HepG2 (cell line): ENCODE measurements around the gene AHRR. TPM values are rescaled to one million over a fixed set of nuclear protein-coding genes. Genes with fewer than 3 reads are reported as not detected.

Experiments
- ATAC-seq: fragments of 200-7000 bp; cut with Tn5 transposase; 3 replicates; pipeline ENCODE4 v1.9.1; 2020; ENCODE audit warnings: mild to moderate bottlenecking, moderate library complexity
- BruUV-seq: library from RNA; stranded (reverse); fragments of 400-500 nt; replicated peaks from 2 replicates; lab custom pipeline; 2021; lab: Mats Ljungman, UMichigan
- CTCF ChIA-PET: fragments of 300-600 bp; formaldehyde crosslinking; extraction: SDS; loops from one replicate; lab custom pipeline; 2021; ENCODE audit warnings: low total read pairs, inconsistent platforms, low intra/inter-chr PET ratio; lab: Yijun Ruan, JAX
- POLR2A ChIA-PET: fragments of 350-600 bp; sonication (Branson Sonifier 250); formaldehyde crosslinking; loops from one replicate; lab custom pipeline; 2020; ENCODE audit warnings: antibody characterized with exemption, inconsistent platforms; lab: Yijun Ruan, JAX
- DNase-seq: peaks from one replicate; pipeline ENCODE4 v3.0.0-alpha.2; 2015; ENCODE audit warnings: low spot score
- FAIRE-seq: peaks from 3 replicates; lab custom pipeline; 2011; peaks lifted over from hg19 to GRCh38; lab: Jason Lieb, UNC
- H2AFZ ChIP-seq: one replicate; pipeline ENCODE4 v1.6.1; 2011; ENCODE audit warnings: low read length, inconsistent platforms
- H3K27ac ChIP-seq: fragments of 300-600 bp; 3 replicates; pipeline ENCODE4 v1.8.0; 2011; ENCODE audit warnings: mixed run types, mild to moderate bottlenecking, mixed read lengths, low read length, inconsistent platforms; ENCODE audit not compliant: insufficient read depth; ENCODE audit errors: extremely low read length
- H3K27me3 ChIP-seq, 2 experiments: fragments of 200-600 bp in 1 of 2; 2 replicates in 1 of 2; 3 replicates in 1 of 2; pipeline versions ENCODE4 v1.6.0 to v1.8.0; 2011; ENCODE audit warnings: low read length in 2 of 2, mild to moderate bottlenecking in 2 of 2, moderate library complexity in 2 of 2, inconsistent platforms in 1 of 2; ENCODE audit not compliant: insufficient read depth in 2 of 2, control insufficient read depth in 1 of 2
- H3K36me3 ChIP-seq, 2 experiments: fragments of 200-600 bp in 1 of 2; replicated peaks in 1 of 2; 2 replicates in 1 of 2; 3 replicates in 1 of 2; pipeline versions ENCODE4 v1.5.1 to v1.8.0; 2011; ENCODE audit warnings: low read length in 2 of 2, inconsistent platforms in 1 of 2; ENCODE audit not compliant: insufficient read depth in 2 of 2, control insufficient read depth in 1 of 2
- H3K4me1 ChIP-seq: 2 replicates; pipeline ENCODE4 v1.5.1; 2012; ENCODE audit warnings: low read length, inconsistent platforms; ENCODE audit not compliant: insufficient read depth
- H3K4me2 ChIP-seq: 2 replicates; pipeline ENCODE4 v1.6.0; 2011; ENCODE audit warnings: low read depth, low read length, inconsistent platforms
- H3K4me3 ChIP-seq, 3 experiments: fragments of 200-600 bp in 1 of 3; sonication (generic), shearing (Covaris generic) in 1 of 3; replicated peaks in 1 of 3; 2 replicates each; pipeline ENCODE4 v1.5.1; 2011 to 2016; ENCODE audit warnings: low read length in 3 of 3, inconsistent platforms in 2 of 3, low read depth in 2 of 3, mild to moderate bottlenecking in 2 of 3, control low read depth in 1 of 3, mixed read lengths in 1 of 3; ENCODE audit not compliant: insufficient read depth in 1 of 3
- H3K79me2 ChIP-seq: one replicate; pipeline ENCODE4 v1.6.1; 2011; ENCODE audit warnings: low read length, inconsistent platforms; ENCODE audit not compliant: insufficient read depth
- H3K9ac ChIP-seq: 2 replicates; pipeline ENCODE4 v1.6.0; 2011; ENCODE audit warnings: mild to moderate bottlenecking, low read depth, low read length, inconsistent platforms; ENCODE audit not compliant: insufficient read depth
- H3K9me3 ChIP-seq: 2 replicates; pipeline ENCODE4 v1.5.1; 2012; ENCODE audit warnings: mild to moderate bottlenecking, low read length
- H4K20me1 ChIP-seq: 2 replicates; pipeline ENCODE4 v1.6.0; 2011; ENCODE audit warnings: inconsistent platforms, mild to moderate bottlenecking, low read length, moderate library complexity; ENCODE audit not compliant: insufficient read depth
- EHMT2 ChIP-seq: fragments of 200-600 bp; sonication (generic); IDR thresholded peaks from 2 replicates; pipeline ENCODE4 v1.7.0; 2017; ENCODE audit warnings: antibody characterized with exemption, low read depth, low read length, borderline replicate concordance
- ELF3 ChIP-seq: IDR thresholded peaks from 2 replicates; pipeline ENCODE4 v1.6.1; 2016; ENCODE audit warnings: missing genetic modification reagents, missing compliant biosample characterization
- MED1 ChIP-seq: sonication (generic); formaldehyde crosslinking; IDR thresholded peaks from 2 replicates; pipeline ENCODE4 v1.4.0; 2020; ENCODE audit warnings: missing genetic modification reagents
- NCOA5 ChIP-seq: sonication (generic); formaldehyde crosslinking; IDR thresholded peaks from 2 replicates; pipeline ENCODE4 v1.4.0; 2020; ENCODE audit warnings: missing genetic modification reagents
- SETDB1 ChIP-seq: sonication (generic); formaldehyde crosslinking; IDR thresholded peaks from 2 replicates; pipeline ENCODE4 v1.5.1; 2020; ENCODE audit warnings: missing genetic modification reagents, mild to moderate bottlenecking, borderline replicate concordance
- STAT5B ChIP-seq: sonication (generic); formaldehyde crosslinking; IDR thresholded peaks from 2 replicates; pipeline ENCODE4 v1.4.0; 2020; ENCODE audit warnings: missing genetic modification reagents
- ZNF292 ChIP-seq: sonication (generic); formaldehyde crosslinking; IDR thresholded peaks from 2 replicates; pipeline ENCODE4 v1.8.1; 2022; ENCODE audit warnings: mild to moderate bottlenecking, low read depth, missing genetic modification reagents, borderline replicate concordance
- ZNF652 ChIP-seq: IDR thresholded peaks from 2 replicates; pipeline ENCODE4 v1.6.1; 2016; ENCODE audit warnings: low read depth, borderline replicate concordance
- ZNF670 ChIP-seq: sonication (generic); formaldehyde crosslinking; IDR thresholded peaks from 2 replicates; pipeline ENCODE4 v1.8.0; 2022; ENCODE audit warnings: mild to moderate bottlenecking, missing genetic modification reagents, borderline replicate concordance
- WGBS: methylation state at CpG from one replicate; pipeline ENCODE4 v1.1.6; 2017; ENCODE audit warnings: low lambda C conversion rate; 5-methylcytosine and 5-hydroxymethylcytosine counted together
- in situ Hi-C: cut with HindIII; loops from 2 replicates; pipeline ENCODE4 v1.10.0; 2017; ENCODE audit warnings: low pct_unique_long_range_greater_than_20kb; ENCODE audit not compliant: extremely low pct_ligation_motif_present
- intact Hi-C: fragments of 100-400 bp; cut with micrococcal nuclease; formaldehyde crosslinking; loops from one replicate; pipeline ENCODE4 v1.10.0; 2022; ENCODE audit not compliant: unreplicated experiment
- polyA plus RNA-seq, 8 experiments: library from polyadenylated mRNA; depleted of rRNA in 3 of 8; stranded (reverse) in 7 of 8; unstranded in 1 of 8; fragments of >200 nt; fragmentation: Illumina TruSeq in 4 of 8; extraction: Trizol in 4 of 8; gene quantifications; 2 replicates each; pipeline versions ENCODE4 v1.2.1 to v1.2.3, GENCODE V29; 2011 to 2016; ENCODE audit warnings: low read depth in 4 of 8, missing spikeins in 1 of 8, mixed read lengths in 1 of 8; ENCODE audit not compliant: insufficient read depth in 1 of 8
- total RNA-seq, 5 experiments: library from RNA; depleted of rRNA; stranded (reverse); fragments of >200 nt; fragmentation: Illumina TruSeq; extraction: Trizol; gene quantifications; 2 replicates each; pipeline ENCODE4 v1.2.3, GENCODE V29; 2016; ENCODE audit warnings: low read depth in 1 of 5
- TF ChIP-seq, protein P1 (sequence below): sonication (generic); formaldehyde crosslinking; IDR thresholded peaks from 2 replicates; pipeline ENCODE4 v1.4.0; 2020; ENCODE audit warnings: mild to moderate bottlenecking, low read depth, missing genetic modification reagents
- TF ChIP-seq, protein P2 (sequence below): sonication (generic); formaldehyde crosslinking; IDR thresholded peaks from 2 replicates; pipeline ENCODE4 v1.4.0; 2020; ENCODE audit warnings: missing genetic modification reagents
- TF ChIP-seq, protein P3 (sequence below): sonication (generic); formaldehyde crosslinking; IDR thresholded peaks from 2 replicates; pipeline ENCODE4 v1.8.1; 2023; ENCODE audit warnings: mild to moderate bottlenecking, missing genetic modification reagents
- TF ChIP-seq, protein P4 (sequence below): sonication (generic); formaldehyde crosslinking; IDR thresholded peaks from 2 replicates; pipeline ENCODE4 v1.4.0; 2020; ENCODE audit warnings: missing genetic modification reagents, borderline replicate concordance
- TF ChIP-seq, protein P5 (sequence below): sonication (generic); IDR thresholded peaks from 2 replicates; pipeline ENCODE4 v1.6.1; 2016; ENCODE audit warnings: low read depth, borderline replicate concordance

Gene AHRR
- total and polyA plus RNA-seq, 2 of the 13 experiments (the other 11 are each of a cell fraction or from before 2014, with no cell fraction given): 0.28 to 0.35 TPM

DNA sequence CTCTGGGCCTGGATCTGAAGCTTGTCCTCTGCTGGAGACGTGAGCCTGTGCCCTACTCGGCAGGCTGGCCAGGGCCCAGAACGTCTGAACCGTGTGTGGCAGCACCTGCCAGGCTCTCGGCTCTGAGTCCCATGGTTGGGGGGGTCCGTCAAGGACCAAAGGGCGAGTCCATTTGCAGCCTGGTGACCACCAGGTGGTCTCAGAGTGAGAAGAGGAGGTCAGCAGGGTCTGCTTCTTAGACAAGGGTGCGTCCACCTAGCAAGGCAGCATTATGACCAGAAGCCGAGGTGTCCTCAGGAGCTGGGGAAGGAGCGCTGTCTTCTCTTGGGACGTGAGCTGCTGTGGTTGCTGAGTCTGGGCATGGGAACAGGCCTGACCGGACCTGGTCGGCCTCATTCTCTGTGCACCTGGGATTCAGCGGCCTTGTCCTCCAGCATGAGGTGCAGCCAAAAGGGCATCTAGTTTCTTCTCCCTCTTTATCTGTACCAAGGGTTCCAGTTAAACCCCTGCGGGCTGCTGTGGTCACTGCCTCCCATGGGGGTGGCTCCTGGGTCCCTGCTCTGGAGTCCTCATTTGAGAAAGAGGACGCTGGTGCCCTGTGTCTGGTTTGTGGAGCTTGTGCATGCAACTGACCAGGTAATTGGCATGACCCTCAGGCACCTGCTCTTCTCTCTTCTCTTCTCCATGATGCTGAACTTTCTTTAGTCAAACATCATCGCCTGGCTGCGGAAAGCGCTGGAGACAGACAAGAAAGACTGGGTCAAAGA lies 135.9 kb downstream of the AHRR start:
- no peaks in the 10 kb centered on the region for H3K79me2 ChIP-seq
- H3K27ac ChIP-seq: no peak overlapping the region
- H3K9me3 ChIP-seq: no peaks in the 10 kb centered on the region
- H3K4me3 ChIP-seq: no peak overlapping the region
- WGBS: 93% methylated on average over 18 of the region's 19 CpGs
- no peak overlapping the region for H3K9ac ChIP-seq
- ChIA-PET POLR2A (no interaction called here), CTCF (no interaction called here)
- ATAC-seq (no peak; the same call in 2 of the 3 replicates), FAIRE-seq (no peak), DNase-seq (no peak)
- intact Hi-C loops: no loop called here
- no peak for TF ChIP-seq MED1 (CRISPR knock-in tag)
- TF ChIP-seq ELF3 (CRISPR knock-in tag): no peak
- no peak for TF ChIP-seq STAT5B (CRISPR knock-in tag)
- TF ChIP-seq, protein P1, sequence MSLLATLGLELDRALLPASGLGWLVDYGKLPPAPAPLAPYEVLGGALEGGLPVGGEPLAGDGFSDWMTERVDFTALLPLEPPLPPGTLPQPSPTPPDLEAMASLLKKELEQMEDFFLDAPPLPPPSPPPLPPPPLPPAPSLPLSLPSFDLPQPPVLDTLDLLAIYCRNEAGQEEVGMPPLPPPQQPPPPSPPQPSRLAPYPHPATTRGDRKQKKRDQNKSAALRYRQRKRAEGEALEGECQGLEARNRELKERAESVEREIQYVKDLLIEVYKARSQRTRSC: no peak
- TF ChIP-seq EHMT2: no peak
- no peak for TF ChIP-seq ZNF670 (CRISPR knock-in tag)
- TF ChIP-seq NCOA5: no peak
- TF ChIP-seq, protein P2, sequence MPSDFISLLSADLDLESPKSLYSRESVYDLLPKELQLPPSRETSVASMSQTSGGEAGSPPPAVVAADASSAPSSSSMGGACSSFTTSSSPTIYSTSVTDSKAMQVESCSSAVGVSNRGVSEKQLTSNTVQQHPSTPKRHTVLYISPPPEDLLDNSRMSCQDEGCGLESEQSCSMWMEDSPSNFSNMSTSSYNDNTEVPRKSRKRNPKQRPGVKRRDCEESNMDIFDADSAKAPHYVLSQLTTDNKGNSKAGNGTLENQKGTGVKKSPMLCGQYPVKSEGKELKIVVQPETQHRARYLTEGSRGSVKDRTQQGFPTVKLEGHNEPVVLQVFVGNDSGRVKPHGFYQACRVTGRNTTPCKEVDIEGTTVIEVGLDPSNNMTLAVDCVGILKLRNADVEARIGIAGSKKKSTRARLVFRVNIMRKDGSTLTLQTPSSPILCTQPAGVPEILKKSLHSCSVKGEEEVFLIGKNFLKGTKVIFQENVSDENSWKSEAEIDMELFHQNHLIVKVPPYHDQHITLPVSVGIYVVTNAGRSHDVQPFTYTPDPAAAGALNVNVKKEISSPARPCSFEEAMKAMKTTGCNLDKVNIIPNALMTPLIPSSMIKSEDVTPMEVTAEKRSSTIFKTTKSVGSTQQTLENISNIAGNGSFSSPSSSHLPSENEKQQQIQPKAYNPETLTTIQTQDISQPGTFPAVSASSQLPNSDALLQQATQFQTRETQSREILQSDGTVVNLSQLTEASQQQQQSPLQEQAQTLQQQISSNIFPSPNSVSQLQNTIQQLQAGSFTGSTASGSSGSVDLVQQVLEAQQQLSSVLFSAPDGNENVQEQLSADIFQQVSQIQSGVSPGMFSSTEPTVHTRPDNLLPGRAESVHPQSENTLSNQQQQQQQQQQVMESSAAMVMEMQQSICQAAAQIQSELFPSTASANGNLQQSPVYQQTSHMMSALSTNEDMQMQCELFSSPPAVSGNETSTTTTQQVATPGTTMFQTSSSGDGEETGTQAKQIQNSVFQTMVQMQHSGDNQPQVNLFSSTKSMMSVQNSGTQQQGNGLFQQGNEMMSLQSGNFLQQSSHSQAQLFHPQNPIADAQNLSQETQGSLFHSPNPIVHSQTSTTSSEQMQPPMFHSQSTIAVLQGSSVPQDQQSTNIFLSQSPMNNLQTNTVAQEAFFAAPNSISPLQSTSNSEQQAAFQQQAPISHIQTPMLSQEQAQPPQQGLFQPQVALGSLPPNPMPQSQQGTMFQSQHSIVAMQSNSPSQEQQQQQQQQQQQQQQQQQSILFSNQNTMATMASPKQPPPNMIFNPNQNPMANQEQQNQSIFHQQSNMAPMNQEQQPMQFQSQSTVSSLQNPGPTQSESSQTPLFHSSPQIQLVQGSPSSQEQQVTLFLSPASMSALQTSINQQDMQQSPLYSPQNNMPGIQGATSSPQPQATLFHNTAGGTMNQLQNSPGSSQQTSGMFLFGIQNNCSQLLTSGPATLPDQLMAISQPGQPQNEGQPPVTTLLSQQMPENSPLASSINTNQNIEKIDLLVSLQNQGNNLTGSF (CRISPR knock-in tag): no peak
- TF ChIP-seq, protein P3, sequence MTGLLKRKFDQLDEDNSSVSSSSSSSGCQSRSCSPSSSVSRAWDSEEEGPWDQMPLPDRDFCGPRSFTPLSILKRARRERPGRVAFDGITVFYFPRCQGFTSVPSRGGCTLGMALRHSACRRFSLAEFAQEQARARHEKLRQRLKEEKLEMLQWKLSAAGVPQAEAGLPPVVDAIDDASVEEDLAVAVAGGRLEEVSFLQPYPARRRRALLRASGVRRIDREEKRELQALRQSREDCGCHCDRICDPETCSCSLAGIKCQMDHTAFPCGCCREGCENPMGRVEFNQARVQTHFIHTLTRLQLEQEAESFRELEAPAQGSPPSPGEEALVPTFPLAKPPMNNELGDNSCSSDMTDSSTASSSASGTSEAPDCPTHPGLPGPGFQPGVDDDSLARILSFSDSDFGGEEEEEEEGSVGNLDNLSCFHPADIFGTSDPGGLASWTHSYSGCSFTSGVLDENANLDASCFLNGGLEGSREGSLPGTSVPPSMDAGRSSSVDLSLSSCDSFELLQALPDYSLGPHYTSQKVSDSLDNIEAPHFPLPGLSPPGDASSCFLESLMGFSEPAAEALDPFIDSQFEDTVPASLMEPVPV (CRISPR knock-in tag): no peak
- TF ChIP-seq, protein P4, sequence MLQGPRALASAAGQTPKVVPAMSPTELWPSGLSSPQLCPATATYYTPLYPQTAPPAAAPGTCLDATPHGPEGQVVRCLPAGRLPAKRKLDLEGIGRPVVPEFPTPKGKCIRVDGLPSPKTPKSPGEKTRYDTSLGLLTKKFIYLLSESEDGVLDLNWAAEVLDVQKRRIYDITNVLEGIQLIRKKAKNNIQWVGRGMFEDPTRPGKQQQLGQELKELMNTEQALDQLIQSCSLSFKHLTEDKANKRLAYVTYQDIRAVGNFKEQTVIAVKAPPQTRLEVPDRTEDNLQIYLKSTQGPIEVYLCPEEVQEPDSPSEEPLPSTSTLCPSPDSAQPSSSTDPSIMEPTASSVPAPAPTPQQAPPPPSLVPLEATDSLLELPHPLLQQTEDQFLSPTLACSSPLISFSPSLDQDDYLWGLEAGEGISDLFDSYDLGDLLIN (CRISPR knock-in tag): no peak
- no peak for TF ChIP-seq ZNF292 (CRISPR knock-in tag)
- TF ChIP-seq, protein P5, sequence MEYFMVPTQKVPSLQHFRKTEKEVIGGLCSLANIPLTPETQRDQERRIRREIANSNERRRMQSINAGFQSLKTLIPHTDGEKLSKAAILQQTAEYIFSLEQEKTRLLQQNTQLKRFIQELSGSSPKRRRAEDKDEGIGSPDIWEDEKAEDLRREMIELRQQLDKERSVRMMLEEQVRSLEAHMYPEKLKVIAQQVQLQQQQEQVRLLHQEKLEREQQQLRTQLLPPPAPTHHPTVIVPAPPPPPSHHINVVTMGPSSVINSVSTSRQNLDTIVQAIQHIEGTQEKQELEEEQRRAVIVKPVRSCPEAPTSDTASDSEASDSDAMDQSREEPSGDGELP: no peak
- TF ChIP-seq ZNF652 (CRISPR knock-in tag): no peak
- TF ChIP-seq SETDB1: no peak
- no peaks in the 10 kb centered on the region for H3K4me1 ChIP-seq
- H3K27me3 ChIP-seq: no peaks in the 10 kb centered on the region
- H3K36me3 ChIP-seq: peaks cover 36 to 72% of the 10 kb centered on the region in 2 experiments; a peak in 4 of 5 replicates
- H2AFZ ChIP-seq: no peak overlapping the region
- no peak overlapping the region for H3K4me2 ChIP-seq
- in situ Hi-C loops: no loop called here
- BruUV-seq: no TSS peak
- 0 out of 2 replicates have a peak, but pooled peaks cover 3% of the 10 kb centered on the region for H4K20me1 ChIP-seq
